Muscle layer of duodenum (tissue), 2 donors: ENCODE measurements around the gene CACFD1.

Source experiments
- H3K27ac ChIP-seq: one replicate; pipeline ENCODE4 v1.7.0; 2013; ENCODE audit warnings: mild to moderate bottlenecking, low read length
- H3K27me3 ChIP-seq: one replicate; pipeline ENCODE4 v1.7.0; 2013; ENCODE audit warnings: low read depth, mild to moderate bottlenecking, control low read depth, low read length
- H3K36me3 ChIP-seq, 2 donors: one replicate each; pipeline ENCODE4 v1.7.0; 2013; ENCODE audit warnings: low read length in 2 of 2, control low read depth in 1 of 2, mild to moderate bottlenecking in 1 of 2; ENCODE audit not compliant: insufficient read depth in 2 of 2, control insufficient read depth in 1 of 2
- H3K4me1 ChIP-seq, 2 donors: one replicate each; pipeline ENCODE4 v1.7.0; 2013; ENCODE audit warnings: low read length in 2 of 2, mild to moderate bottlenecking in 2 of 2, control low read depth in 1 of 2, moderate library complexity in 1 of 2; ENCODE audit not compliant: insufficient read depth in 2 of 2, control insufficient read depth in 1 of 2
- H3K4me3 ChIP-seq, 2 donors: one replicate each; pipeline ENCODE4 v1.7.0; 2013; ENCODE audit warnings: low read length in 2 of 2, low read depth in 1 of 2, mild to moderate bottlenecking in 1 of 2
- H3K9me3 ChIP-seq, 2 donors: one replicate each; pipeline ENCODE4 v1.7.0; 2013; ENCODE audit warnings: low read length in 2 of 2, control low read depth in 1 of 2, mild to moderate bottlenecking in 1 of 2; ENCODE audit not compliant: control insufficient read depth in 1 of 2
- donor health status: healthy.

The CACFD1 gene

GRCh38 chr9:133488686-133489252 is 29.0 kb downstream of the CACFD1 start:
- Histone ChIP-seq H3K27ac (no peak overlapping the region), H3K36me3 (no peaks in the 10 kb centered on the region), H3K9me3 (no peaks in the 10 kb centered on the region), H3K4me3 (no peak overlapping the region), H3K4me1 (peaks cover 0 to 9% of the 10 kb centered on the region in 2 donors), H3K27me3 (no peaks in the 10 kb centered on the region)

- Histone ChIP-seq H3K4me1 (peaks cover 0 to 9% of the 10 kb centered on the region in 2 donors), H3K27ac (no peak overlapping the region), H3K27me3 (no peaks in the 10 kb centered on the region)
These were observed 29.7 kb downstream of the CACFD1 start for GRCh38 chr9:133489253-133490190.

GRCh38 chr9:133490201-133490681 is 30.5 kb downstream of the CACFD1 start:
- Histone ChIP-seq H3K27ac (no peak overlapping the region), H3K4me1 (peaks cover 0 to 9% of the 10 kb centered on the region in 2 donors), H3K4me3 (no peak overlapping the region), H3K27me3 (no peaks in the 10 kb centered on the region), H3K36me3 (no peaks in the 10 kb centered on the region), H3K9me3 (no peaks in the 10 kb centered on the region)

More at GRCh38 chr9:133489253-133490190, 29.7 kb downstream of the CACFD1 start:
- Histone ChIP-seq H3K9me3 (no peaks in the 10 kb centered on the region), H3K36me3 (no peaks in the 10 kb centered on the region), H3K4me3 (no peak overlapping the region)

GRCh38 chr9:133490865-133491655 is 31.3 kb downstream of the CACFD1 start:
- Histone ChIP-seq H3K36me3 (no peaks in the 10 kb centered on the region), H3K27ac (no peak overlapping the region), H3K9me3 (no peaks in the 10 kb centered on the region), H3K4me1 (peaks cover 0 to 9% of the 10 kb centered on the region in 2 donors), H3K4me3 (no peak overlapping the region), H3K27me3 (no peaks in the 10 kb centered on the region)

GRCh38 chr9:133491656-133491925 is 31.8 kb downstream of the CACFD1 start:
- Histone ChIP-seq H3K27ac (no peak overlapping the region), H3K27me3 (no peaks in the 10 kb centered on the region), H3K4me3 (no peak overlapping the region)

GRCh38 chr9:133492061-133493021 is 32.6 kb downstream of the CACFD1 start:
- Histone ChIP-seq H3K9me3 (no peaks in the 10 kb centered on the region), H3K27ac (no peak overlapping the region), H3K27me3 (no peaks in the 10 kb centered on the region), H3K4me3 (no peak overlapping the region), H3K4me1 (peaks cover 0 to 9% of the 10 kb centered on the region in 2 donors), H3K36me3 (no peaks in the 10 kb centered on the region)

More at GRCh38 chr9:133491656-133491925, 31.8 kb downstream of the CACFD1 start:
- Histone ChIP-seq H3K36me3 (no peaks in the 10 kb centered on the region), H3K4me1 (peaks cover 0 to 9% of the 10 kb centered on the region in 2 donors), H3K9me3 (no peaks in the 10 kb centered on the region)

- no peak overlapping the region for H3K27ac ChIP-seq
- no peaks in the 10 kb centered on the region for H3K9me3 ChIP-seq
- H3K4me1 ChIP-seq: peaks cover 0 to 9% of the 10 kb centered on the region in 2 donors
- H3K27me3 ChIP-seq: no peaks in the 10 kb centered on the region
- H3K36me3 ChIP-seq: no peaks in the 10 kb centered on the region
- H3K4me3 ChIP-seq: no peak overlapping the region
These were observed 33.6 kb downstream of the CACFD1 start for GRCh38 chr9:133493428-133493827.

GRCh38 chr9:133493845-133494540 is 34.2 kb downstream of the CACFD1 start:
- no peak overlapping the region for H3K4me3 ChIP-seq
- H3K27me3 ChIP-seq: no peaks in the 10 kb centered on the region
- no peaks in the 10 kb centered on the region for H3K36me3 ChIP-seq
- H3K9me3 ChIP-seq: no peaks in the 10 kb centered on the region
- H3K4me1 ChIP-seq: peaks cover 0 to 9% of the 10 kb centered on the region in 2 donors
- H3K27ac ChIP-seq: no peak overlapping the region

- Histone ChIP-seq H3K4me3 (no peak overlapping the region), H3K36me3 (no peaks in the 10 kb centered on the region), H3K27ac (no peak overlapping the region), H3K4me1 (peaks cover 0 to 13% of the 10 kb centered on the region in 2 donors), H3K9me3 (no peaks in the 10 kb centered on the region), H3K27me3 (no peaks in the 10 kb centered on the region)
These were observed 35.0 kb downstream of the CACFD1 start for GRCh38 chr9:133494636-133495326.
